GM18861 (cell line): Measurements from ENCODE around the gene HASPIN.
"Not testable (repeated sequence)": the region's sequence is repeated elsewhere in the genome, so short reads cannot be mapped to it uniquely, and the experiment has no call there.

Source experiments
- ATAC-seq: cut with Tn5 transposase; IDR thresholded peaks from one replicate; pipeline ENCODE4 v1.9.1; 2021; ENCODE audit not compliant: unreplicated experiment

Gene HASPIN

DNA sequence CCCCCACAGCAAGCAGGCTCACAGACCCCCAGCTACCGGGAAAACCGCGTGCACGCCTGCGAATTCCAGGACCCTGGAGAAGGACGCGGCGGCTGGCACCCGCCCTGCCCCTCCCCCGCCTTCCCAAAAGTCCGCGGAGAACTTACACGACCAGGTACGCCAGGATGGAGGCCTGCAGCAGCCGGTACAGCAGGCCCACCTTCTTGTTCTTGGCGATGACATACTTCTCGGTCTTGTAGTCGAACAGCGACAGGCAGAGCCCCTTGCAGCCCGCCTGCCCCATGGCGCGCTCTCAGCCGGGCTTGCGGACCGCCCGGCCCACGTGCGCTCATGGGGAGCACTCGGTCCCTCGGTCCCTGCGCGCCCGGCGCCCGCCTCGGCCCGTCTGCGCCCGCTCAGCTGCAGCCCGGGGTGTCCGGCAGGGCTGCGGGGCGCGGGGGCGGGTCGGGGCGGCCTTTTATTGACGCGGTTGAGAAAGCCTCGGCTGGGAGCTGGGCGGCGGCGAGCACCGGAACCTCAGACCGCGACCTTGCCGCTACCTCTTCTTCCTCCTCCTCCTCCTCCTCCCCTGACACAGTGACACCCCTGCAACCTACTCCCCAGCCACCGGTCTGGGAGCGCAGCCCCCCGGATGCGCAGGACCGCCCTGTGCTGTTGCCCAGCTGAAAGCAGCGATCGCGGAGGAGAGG is 27.8 kb upstream of the HASPIN start, which contains the start of gene P2RX5:
TSS of gene P2RX5 (minus strand) at position 433 of the 689 bp plus-strand sequence. CDS start at position 283, 150 bp downstream.
- ATAC-seq: no peak

DNA sequence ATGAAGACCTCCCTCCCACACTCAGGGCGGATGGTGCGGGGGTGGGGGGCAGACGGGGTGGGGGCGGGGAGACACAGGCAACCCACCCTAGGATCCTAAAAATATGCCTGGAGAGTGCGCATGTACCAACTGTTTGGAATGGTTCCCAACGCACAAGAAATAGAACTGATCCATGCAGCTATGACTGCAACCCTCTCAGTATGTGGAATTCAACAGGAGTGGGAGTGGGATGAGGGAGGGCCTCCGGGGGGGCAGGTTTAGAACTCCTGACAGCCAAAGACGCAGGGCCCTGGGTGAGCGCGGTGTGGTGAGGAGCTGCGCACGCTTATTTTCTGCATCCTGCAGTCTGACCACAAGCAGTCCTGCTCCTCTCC is 26.6 kb upstream of the HASPIN start:
- ATAC-seq: no peak

DNA sequence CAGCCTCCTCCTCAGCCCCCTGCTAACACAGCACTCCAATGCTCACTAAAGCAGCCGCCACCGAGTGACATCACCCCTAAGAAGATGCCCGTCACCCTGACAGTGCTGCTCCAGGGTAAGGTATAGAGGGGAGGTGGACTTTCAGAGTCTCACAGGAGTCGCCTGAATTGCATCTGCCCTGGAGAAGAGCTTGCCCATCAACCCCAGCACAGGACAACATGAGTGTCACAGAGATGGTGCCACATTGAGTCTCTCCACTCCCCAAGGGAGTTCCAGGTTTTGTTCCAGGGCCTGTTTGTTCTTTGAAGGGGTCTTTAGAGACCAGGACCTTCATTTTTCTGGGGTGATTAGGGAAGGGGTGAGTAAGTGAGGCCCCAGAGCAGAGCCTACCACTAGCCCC is 25.6 kb upstream of the HASPIN start:
- ATAC-seq: no peak

DNA sequence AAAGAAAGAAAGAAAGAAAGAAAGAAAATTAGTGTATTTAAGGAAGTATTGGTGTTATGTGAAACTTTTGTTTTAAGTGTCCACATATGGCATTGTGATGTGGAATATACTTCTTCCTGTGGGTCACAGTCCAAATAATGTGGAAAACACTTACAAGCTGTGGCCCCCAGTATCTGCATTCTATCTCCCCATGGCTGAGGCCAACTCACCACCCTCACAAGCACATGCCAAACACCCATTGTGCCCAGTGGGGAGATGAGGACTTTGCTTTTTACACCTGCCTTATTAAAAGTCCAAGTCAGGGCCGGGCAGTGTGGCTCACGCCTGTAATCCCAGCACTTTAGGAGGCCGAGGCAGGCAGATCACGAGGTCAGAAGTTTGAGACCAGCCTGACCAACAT is 23.8 kb upstream of the HASPIN start:
- no peak for ATAC-seq

DNA sequence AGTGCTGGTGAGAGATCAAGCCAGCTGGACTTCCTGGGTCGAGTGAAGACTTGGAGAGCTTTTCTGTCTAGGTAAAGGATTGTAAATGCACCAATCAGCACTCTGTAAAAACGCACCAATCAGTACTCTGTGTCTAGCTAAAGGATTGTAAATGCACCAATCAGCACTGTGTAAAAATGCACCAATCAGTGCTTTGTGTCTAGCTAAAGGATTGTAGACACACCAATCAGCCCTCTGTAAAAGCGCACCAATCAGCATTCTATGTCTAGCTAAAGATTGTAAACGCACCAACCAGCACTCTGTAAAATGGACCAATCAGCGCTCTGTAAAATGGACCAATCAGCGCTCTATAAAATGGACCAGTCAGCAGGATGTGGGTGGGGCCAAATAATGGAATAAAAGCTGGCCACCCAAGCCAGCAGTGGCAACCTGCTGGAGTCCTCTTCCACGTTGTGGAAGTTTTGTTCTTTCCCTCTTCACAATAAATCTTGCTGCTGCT is 21.6 kb upstream of the HASPIN start:
- not testable (repeated sequence) for ATAC-seq

DNA sequence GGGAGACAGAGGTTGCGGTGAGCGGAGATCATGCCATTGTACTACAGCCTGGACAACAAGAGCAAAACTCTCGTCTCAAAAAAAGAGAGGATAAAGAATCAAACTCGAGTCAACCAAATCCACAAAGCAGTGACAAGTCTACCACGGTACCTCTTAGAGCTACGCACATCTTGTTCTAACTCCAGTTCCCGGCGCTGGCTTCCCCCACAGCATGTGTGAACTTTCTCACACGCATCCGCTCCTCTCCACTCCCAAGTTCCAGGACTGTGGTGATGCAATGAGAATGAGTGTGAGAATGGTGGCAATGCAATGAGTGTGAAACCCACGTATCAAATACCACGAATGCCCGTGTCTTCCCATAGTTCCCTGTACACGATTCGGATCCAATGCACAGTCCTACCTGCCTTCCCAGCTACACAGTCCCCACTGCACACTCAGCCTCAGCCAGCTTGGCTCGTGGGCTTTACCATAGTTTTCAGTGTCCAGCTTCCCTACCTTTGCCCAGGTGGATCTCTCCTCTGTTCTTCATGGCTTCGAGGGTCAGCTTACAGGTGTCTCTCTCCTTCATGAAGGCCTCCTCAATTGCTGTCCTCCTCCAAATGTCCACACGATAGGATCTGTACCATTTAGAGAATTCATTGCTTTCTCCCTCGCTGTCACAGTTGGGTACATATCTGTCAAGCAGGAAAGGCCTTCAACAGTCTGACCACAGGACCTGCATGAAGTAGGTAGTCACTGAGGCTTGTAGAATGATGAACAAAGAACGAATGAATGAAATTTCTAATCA is 18.6 kb upstream of the HASPIN start:
- no peak for ATAC-seq

DNA sequence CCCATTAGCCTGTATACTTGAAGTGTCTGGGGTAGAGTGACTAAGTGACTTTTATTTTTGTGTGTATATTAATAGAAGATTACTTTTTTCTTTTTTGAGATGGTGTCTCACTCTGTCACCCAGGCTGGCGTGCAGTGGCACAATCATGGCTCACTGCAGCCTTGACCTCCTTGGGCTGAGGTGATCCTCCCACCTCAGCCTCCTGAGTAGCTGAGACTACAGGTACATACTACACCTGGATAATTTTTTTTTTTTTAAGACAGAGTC is 18.1 kb upstream of the HASPIN start:
- not testable (repeated sequence) for ATAC-seq

DNA sequence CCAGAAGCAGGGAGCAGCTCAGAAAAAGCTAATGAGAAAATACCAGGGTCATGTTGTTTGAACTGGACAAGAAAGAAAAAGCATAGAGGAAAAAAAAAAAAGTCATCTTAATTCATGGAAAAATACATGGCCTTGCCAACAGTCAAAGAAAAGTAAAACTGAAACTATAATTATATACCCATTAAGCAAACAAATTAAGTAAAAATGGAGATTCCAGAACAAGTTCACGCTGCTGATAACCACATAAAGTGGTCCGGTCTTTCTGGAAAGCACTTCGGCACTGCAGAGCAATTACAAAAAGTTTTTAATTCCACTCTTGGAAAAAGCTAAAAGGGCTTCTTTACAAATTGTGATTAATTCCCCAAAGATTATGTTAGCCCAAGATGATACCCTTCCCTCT is 15.3 kb upstream of the HASPIN start:
- no peak for ATAC-seq

DNA sequence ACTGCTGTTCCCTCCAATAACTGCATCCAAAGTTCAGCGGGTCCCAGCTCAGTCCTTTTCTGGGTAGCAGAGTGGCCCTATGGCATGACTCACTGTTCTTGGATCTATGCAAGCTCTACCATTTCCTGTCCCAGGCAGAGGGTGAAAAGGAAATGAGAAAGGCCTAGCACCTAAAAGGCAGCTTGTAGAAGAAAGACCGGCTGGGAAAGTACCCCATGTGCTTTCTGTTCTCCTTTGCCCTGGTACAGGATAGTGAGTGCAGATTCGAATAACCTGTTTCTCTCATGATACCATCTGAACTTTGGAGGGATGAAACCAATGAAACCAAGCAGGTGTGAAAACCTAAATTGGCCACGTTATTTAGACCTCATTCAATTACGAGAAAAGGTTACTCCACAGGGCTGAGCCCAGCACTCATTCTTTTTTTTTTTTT is 12.7 kb upstream of the HASPIN start:
- ATAC-seq: peak; percentile 92

DNA sequence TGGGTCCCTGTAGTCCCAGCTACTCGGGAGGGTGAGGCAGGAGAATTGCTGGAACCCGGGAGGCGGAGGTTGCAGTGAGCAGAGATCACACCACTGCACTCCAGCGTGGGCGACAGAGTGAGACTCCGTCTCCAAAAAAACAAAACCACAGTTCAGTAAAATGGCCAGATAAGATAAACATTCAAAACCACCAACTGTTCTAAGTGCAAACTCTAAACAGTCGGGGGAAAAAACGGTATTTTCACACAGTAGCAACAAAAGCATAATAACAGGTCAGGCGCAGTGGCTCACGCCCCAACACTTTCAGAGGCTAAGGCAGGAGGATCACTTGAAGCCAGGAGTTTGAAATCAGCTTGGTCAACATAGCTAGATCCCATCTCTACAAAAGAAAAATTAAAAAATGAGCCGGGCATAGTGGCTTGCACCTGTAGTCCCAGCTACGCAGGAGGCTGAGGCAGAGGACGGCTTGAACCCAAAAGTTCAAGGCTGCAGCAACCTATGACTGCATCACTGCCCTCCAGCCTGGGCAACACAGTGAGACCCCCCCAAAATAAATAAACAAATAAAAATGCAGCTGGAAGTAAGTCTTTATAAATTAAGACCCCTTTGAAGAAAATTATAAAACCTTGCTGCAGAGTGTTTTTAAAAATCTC is 10.8 kb upstream of the HASPIN start:
- no peak for ATAC-seq

DNA sequence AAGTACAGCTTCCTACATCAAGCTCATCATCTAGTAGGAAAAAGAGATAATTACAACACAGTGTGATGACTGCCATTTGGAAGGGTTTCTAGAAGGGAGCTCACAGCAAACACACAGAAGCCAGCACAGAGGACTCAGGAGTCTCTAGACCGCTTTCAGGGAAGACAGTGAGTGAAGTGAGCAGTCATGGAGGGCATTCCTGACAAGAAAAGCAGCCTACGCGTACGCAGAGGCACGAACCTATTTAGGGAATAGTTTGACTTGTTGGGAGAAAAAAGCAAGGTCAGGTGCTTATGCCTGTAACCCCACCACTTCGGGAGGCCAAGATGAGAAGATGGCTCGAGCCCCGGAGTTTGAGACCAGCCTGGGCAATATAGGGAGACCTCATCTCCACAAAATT is 8.4 kb upstream of the HASPIN start:
- ATAC-seq: no peak

DNA sequence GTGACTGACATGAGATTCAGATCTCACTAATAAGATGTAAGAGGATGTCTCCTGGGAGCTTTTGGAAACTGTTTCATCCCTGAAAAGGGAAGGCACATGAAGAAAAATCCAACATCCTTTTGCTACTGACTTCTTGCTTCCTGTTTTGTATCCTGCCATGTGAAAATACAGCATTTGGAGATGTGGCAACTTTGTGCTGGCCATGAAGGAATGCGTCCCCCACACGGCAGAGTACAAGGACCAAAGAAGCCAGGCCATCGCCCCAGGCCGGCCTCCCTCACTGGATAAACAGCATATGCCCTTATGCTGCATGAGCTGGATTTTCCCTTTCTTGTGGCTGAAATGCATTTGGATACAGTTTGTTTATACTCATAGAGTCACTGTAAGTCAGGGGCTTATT is 5.5 kb upstream of the HASPIN start:
- no peak for ATAC-seq

DNA sequence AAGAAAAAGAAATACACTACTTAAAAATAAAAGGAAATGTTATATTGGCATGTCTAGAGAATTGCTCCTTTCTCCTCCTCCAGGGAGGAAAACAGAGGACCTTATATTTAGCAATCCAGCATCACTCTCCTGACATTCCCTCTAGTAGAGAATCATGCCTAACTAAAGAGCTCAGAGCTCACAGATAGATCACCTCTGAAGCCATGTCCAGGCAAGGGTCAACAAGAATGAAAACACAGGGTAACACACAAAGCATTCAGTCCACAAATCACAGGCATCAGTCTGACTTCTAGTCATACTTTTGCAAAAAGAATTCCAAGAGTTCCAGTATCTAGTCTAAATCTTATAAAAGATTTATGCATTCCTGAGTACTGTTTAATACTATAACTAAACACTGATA is 4.4 kb upstream of the HASPIN start:
- no peak for ATAC-seq

DNA sequence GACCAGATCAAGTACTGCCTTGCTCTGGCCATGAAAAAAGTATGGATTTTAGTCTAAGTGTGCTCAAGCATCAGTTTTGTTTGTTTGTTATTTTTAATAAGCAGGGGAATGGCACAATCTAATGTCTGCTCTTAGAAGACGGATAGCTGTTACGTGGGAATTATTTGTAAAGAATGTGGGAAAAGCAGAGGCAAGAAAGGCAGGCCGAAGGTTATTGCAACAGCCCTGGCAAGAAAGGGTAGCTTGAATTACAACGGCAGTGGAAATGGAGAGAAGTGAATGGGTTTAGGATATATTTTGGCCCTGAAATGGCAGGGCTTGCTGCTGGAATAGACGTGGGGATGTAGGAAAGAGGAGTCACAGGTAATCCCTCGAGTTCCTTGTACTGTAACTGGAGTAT is 987 bp upstream of the HASPIN start:
- ATAC-seq: no peak

DNA sequence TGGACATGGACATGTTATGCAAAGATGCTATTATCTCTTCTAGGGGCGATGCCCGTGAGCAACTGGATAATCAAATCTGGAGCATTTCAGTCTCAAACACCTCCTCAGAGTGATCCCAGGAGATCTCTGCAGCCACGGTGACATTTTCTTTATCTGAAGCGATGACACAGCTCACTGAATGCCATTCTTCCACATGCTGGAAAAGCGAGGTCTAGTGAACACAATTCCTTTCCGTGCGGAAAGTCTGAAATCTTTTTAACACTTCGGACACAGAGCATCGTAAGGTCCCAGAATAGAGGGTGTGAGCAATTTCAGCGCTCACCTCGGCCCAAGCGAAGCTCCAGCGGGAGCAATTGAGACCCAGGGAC is 531 bp upstream of the HASPIN start:
- ATAC-seq: peak; percentile 3

DNA sequence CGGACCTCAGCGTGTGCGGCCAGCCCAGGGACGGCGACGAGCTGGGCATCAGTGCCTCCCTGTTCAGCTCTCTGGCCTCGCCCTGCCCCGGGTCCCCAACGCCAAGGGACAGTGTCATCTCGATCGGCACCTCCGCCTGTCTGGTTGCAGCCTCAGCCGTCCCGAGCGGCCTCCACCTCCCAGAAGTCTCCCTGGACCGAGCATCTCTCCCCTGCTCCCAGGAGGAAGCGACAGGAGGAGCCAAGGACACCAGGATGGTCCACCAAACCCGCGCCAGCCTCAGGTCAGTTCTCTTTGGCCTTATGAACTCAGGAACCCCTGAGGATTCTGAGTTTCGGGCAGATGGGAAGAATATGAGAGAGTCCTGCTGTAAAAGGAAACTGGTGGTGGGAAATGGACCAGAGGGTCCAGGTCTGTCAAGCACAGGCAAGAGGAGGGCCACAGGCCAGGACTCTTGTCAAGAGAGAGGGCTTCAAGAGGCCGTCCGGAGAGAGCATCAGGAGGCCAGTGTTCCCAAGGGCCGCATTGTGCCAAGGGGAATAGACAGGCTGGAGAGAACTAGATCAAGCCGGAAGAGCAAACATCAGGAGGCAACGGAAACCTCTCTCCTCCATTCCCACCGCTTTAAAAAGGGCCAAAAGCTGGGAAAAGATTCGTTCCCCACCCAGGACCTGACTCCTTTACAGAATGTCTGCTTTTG is 825 bp downstream of the HASPIN start:
- no peak for ATAC-seq

DNA sequence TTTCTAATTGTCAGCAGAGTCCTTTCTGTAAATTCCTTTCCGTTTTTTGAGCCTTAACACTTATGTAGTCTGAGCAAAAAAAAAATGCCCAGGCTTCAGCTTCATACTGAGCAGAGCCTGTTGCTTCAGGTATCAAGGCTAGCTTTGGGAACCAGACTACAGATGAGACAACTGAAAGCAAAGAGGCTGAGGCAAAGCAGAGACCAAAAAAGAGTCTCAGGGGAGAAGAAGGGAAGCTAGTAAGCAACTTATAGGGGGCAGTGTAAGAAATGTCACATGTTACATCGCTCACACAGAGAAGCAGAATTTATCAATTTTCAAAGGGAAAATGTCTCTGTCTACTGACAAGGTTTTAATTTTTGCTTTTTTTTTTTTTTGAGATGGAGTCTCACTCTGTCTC is 3.3 kb downstream of the HASPIN start:
- ATAC-seq: peak; percentile 35

DNA sequence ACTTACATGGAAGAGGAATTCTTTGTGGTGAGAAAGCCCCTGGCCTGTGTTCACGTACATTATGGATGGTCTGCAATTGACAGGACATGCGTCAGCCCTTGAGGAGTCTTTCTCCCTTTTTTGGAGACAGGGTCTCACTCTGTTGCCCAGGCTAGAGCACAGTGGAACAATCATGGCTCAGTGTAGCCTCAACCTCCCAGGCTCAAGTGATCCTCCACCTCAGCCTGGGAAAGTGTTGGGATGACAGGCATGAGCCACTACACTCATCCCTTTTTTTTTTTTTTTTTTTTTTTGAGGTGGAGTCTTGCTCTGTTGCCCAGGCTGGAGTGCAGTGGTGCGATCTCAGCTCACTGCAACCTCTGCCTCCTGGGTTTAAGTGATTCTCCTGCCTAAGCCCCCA is 4.4 kb downstream of the HASPIN start:
- ATAC-seq: not testable (repeated sequence)

DNA sequence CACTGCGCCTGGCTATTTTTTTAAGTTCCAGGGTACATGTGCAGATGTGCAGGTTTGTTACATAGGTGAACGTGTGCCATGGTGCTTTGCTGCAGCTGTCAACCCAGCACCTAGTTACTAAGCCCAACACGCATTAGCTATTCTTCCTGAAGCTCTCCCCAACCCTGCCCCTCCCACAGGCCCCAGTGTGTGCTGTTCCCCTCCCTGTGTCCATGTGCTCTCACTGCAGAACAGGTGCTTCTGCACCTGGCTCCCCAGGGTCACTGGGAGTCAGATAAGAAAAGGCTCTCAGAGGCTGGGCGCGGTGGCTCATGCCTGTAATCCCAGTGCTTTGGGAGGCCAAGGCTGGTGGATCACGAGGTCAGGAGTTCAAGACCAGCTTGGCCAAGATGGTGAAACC is 6.2 kb downstream of the HASPIN start:
- ATAC-seq: no peak

DNA sequence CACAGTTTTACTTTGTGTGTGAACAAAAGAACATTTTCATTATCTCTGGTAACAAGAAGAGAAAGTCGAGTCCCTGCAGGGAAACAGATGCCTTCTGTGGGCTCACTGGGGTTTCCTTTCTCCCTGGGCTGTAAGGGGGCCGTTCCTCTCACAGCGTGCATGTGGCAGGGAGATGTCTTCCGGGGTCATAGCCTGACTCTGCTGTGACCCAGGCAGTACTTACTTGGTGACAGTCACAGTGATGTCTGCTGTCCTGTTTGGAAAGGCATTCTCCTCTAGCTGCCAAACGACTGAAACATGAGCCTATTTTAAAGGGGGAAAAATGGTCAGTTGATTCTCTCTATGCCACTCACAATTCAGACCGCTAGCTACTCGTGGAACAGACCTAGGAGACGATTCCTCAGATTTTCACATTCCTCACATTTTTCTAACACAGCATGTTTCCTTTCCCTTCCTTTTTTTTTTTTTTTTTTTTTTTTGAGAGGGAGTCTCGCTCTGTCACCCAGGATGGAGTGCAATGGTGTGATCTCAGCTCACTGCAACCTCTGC is 7.3 kb downstream of the HASPIN start:
- no peak for ATAC-seq

DNA sequence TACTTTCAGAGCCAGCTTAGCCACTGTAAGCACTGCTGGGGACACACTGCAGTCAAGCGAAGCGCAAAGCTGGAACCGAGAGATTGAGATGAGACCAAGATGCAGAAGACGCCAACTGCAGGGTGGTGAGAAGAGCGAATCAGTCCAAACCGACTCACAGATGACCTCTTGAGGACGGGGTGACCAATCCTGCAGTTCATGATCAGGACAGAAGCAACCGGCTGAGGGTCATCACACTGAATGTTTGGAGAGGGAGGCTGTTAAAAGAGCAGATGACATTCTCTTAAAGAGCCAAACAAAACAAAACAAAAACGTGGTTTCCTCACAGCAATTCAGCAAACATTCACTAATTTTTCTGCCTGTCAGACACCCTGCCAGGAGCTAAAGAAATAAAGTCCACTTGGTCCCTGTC is 8.5 kb downstream of the HASPIN start:
- ATAC-seq: peak; percentile 62
